ENCODE data around the gene YARS1.

- TF ChIP-seq CTCF (IDR thresholded peaks at IDR 0.05; ENCODE audit: low read depth, low read length, poor library complexity, severe bottlenecking) = no peak
- no peak for TF ChIP-seq EZH2phosphoT487 (IDR thresholded peaks at IDR 0.05; ENCODE audit: borderline replicate concordance, low read length)
These were observed 14.7 kb upstream of the YARS1 start for GRCh38 chr1:32831878-32832277.
